NCI-H2029 (cell line): ENCODE data around the gene DENND5A.
A peak's percentile ranks its signal among the peaks of the same experiment; 100 is the strongest.

Experiments
- DNase-seq: peaks from one replicate; lab custom pipeline; 2025; lab: John Stamatoyannopoulos, UW

DENND5A gene

GRCh38 chr11:9095421-9095820 lies 169.7 kb downstream of the DENND5A start:
- DNase-seq, result no peak

- no peak for DNase-seq
Observed at GRCh38 chr11:9094420-9094819, 170.7 kb downstream of the DENND5A start.

GRCh38 chr11:9092853-9093778 lies 172.0 kb downstream of the DENND5A start:
- peak; percentile 32 for DNase-seq

- DNase-seq, result no peak
Observed at GRCh38 chr11:9092072-9092471, 173.1 kb downstream of the DENND5A start.

- DNase-seq, result no peak
Observed at GRCh38 chr11:9091044-9091922, 173.9 kb downstream of the DENND5A start, which contains the start of gene SCUBE2. SCUBE2 (minus strand) TSS chr11:9091599; CDS start chr11:9091528, 71 bp downstream.

- DNase-seq, result no peak
Observed at GRCh38 chr11:9090488-9091043, 174.6 kb downstream of the DENND5A start.

GRCh38 chr11:9089636-9090035 lies 175.5 kb downstream of the DENND5A start:
- no peak for DNase-seq

GRCh38 chr11:9089061-9089460 lies 176.1 kb downstream of the DENND5A start:
- peak; percentile 19 for DNase-seq
